ENCODE data around the gene PLAGL1.
"Not testable (repeated sequence)": the region's sequence is repeated elsewhere in the genome, so short reads cannot be mapped to it uniquely, and the experiment has no call there.

PLAGL1 gene

GRCh38 chr6:143939364-143939763, 68.7 kb downstream of the PLAGL1 start:
- Histone ChIP-seq H3K4me1 (ENCODE audit: control insufficient read depth in 1 of 2, insufficient read depth in 2 of 2, low read length in 2 of 2) (no peaks in the 10 kb centered on the region), H3K9ac (ENCODE audit: low read depth in 1 of 2, low read length in 2 of 2) (no peak overlapping the region), H3K27me3 (ENCODE audit: control insufficient read depth in 1 of 2, insufficient read depth in 2 of 2, low read length in 2 of 2) (no peaks in the 10 kb centered on the region), H3K27ac (ENCODE audit: low read depth, low read length) (no peak overlapping the region), H3K36me3 (ENCODE audit: control insufficient read depth in 1 of 2, insufficient read depth in 2 of 2, low read length in 2 of 2) (no peaks in the 10 kb centered on the region), H3K4me3 (ENCODE audit: low read depth in 1 of 2, low read length in 2 of 2) (no peak overlapping the region), H3K9me3 (ENCODE audit: control insufficient read depth in 1 of 2, low read length in 2 of 2) (no peaks in the 10 kb centered on the region)

- Histone ChIP-seq H3K4me3 (ENCODE audit: low read depth in 1 of 2, low read length in 2 of 2) (no peak overlapping the region), H3K4me1 (ENCODE audit: control insufficient read depth in 1 of 2, insufficient read depth in 2 of 2, low read length in 2 of 2) (no peaks in the 10 kb centered on the region), H3K27ac (ENCODE audit: low read depth, low read length) (no peak overlapping the region), H3K27me3 (ENCODE audit: control insufficient read depth in 1 of 2, insufficient read depth in 2 of 2, low read length in 2 of 2) (no peaks in the 10 kb centered on the region), H3K9me3 (ENCODE audit: control insufficient read depth in 1 of 2, low read length in 2 of 2) (no peaks in the 10 kb centered on the region), H3K36me3 (ENCODE audit: control insufficient read depth in 1 of 2, insufficient read depth in 2 of 2, low read length in 2 of 2) (no peaks in the 10 kb centered on the region), H3K9ac (ENCODE audit: low read depth in 1 of 2, low read length in 2 of 2) (no peak overlapping the region)
These were observed 70.4 kb downstream of the PLAGL1 start for GRCh38 chr6:143937668-143937970.

- Histone ChIP-seq H3K27ac (ENCODE audit: low read depth, low read length) (no peak overlapping the region), H3K4me1 (ENCODE audit: control insufficient read depth in 1 of 2, insufficient read depth in 2 of 2, low read length in 2 of 2) (no peaks in the 10 kb centered on the region), H3K36me3 (ENCODE audit: control insufficient read depth in 1 of 2, insufficient read depth in 2 of 2, low read length in 2 of 2) (no peaks in the 10 kb centered on the region), H3K9ac (ENCODE audit: low read depth in 1 of 2, low read length in 2 of 2) (no peak overlapping the region), H3K9me3 (ENCODE audit: control insufficient read depth in 1 of 2, low read length in 2 of 2) (no peaks in the 10 kb centered on the region), H3K27me3 (ENCODE audit: control insufficient read depth in 1 of 2, insufficient read depth in 2 of 2, low read length in 2 of 2) (no peaks in the 10 kb centered on the region), H3K4me3 (ENCODE audit: low read depth in 1 of 2, low read length in 2 of 2) (no peak overlapping the region)
These were observed 71.0 kb downstream of the PLAGL1 start for GRCh38 chr6:143936778-143937667.

GRCh38 chr6:143936347-143936746, 71.7 kb downstream of the PLAGL1 start:
- no peak overlapping the region for H3K27ac ChIP-seq (ENCODE audit: low read depth, low read length)
- no peaks in the 10 kb centered on the region for H3K36me3 ChIP-seq (ENCODE audit: control insufficient read depth in 1 of 2, insufficient read depth in 2 of 2, low read length in 2 of 2)
- H3K4me1 ChIP-seq (ENCODE audit: control insufficient read depth in 1 of 2, insufficient read depth in 2 of 2, low read length in 2 of 2): no peaks in the 10 kb centered on the region
- no peaks in the 10 kb centered on the region for H3K9me3 ChIP-seq (ENCODE audit: control insufficient read depth in 1 of 2, low read length in 2 of 2)
- H3K4me3 ChIP-seq (ENCODE audit: low read depth in 1 of 2, low read length in 2 of 2): no peak overlapping the region
- no peak overlapping the region for H3K9ac ChIP-seq (ENCODE audit: low read depth in 1 of 2, low read length in 2 of 2)
- no peaks in the 10 kb centered on the region for H3K27me3 ChIP-seq (ENCODE audit: control insufficient read depth in 1 of 2, insufficient read depth in 2 of 2, low read length in 2 of 2)

- Histone ChIP-seq H3K9ac (ENCODE audit: low read depth in 1 of 2, low read length in 2 of 2) (no peak overlapping the region), H3K4me1 (ENCODE audit: control insufficient read depth in 1 of 2, insufficient read depth in 2 of 2, low read length in 2 of 2) (no peaks in the 10 kb centered on the region), H3K36me3 (ENCODE audit: control insufficient read depth in 1 of 2, insufficient read depth in 2 of 2, low read length in 2 of 2) (no peaks in the 10 kb centered on the region), H3K27ac (ENCODE audit: low read depth, low read length) (no peak overlapping the region), H3K27me3 (ENCODE audit: control insufficient read depth in 1 of 2, insufficient read depth in 2 of 2, low read length in 2 of 2) (no peaks in the 10 kb centered on the region), H3K9me3 (ENCODE audit: control insufficient read depth in 1 of 2, low read length in 2 of 2) (no peaks in the 10 kb centered on the region), H3K4me3 (ENCODE audit: low read depth in 1 of 2, low read length in 2 of 2) (no peak overlapping the region)
These were observed 73.2 kb downstream of the PLAGL1 start for GRCh38 chr6:143934867-143935266.

- Histone ChIP-seq H3K4me1 (ENCODE audit: control insufficient read depth in 1 of 2, insufficient read depth in 2 of 2, low read length in 2 of 2) (no peaks in the 10 kb centered on the region), H3K9me3 (ENCODE audit: control insufficient read depth in 1 of 2, low read length in 2 of 2) (no peaks in the 10 kb centered on the region), H3K36me3 (ENCODE audit: control insufficient read depth in 1 of 2, insufficient read depth in 2 of 2, low read length in 2 of 2) (no peaks in the 10 kb centered on the region), H3K9ac (ENCODE audit: low read depth in 1 of 2, low read length in 2 of 2) (no peak overlapping the region), H3K4me3 (ENCODE audit: low read depth in 1 of 2, low read length in 2 of 2) (no peak overlapping the region), H3K27ac (ENCODE audit: low read depth, low read length) (no peak overlapping the region), H3K27me3 (ENCODE audit: control insufficient read depth in 1 of 2, insufficient read depth in 2 of 2, low read length in 2 of 2) (no peaks in the 10 kb centered on the region)
These were observed 73.7 kb downstream of the PLAGL1 start for GRCh38 chr6:143934331-143934730.

GRCh38 chr6:143929975-143930374, 78.1 kb downstream of the PLAGL1 start:
- Histone ChIP-seq H3K36me3 (ENCODE audit: control insufficient read depth in 1 of 2, insufficient read depth in 2 of 2, low read length in 2 of 2) (no peaks in the 10 kb centered on the region), H3K9me3 (ENCODE audit: control insufficient read depth in 1 of 2, low read length in 2 of 2) (no peaks in the 10 kb centered on the region), H3K9ac (ENCODE audit: low read depth in 1 of 2, low read length in 2 of 2) (no peak overlapping the region), H3K27me3 (ENCODE audit: control insufficient read depth in 1 of 2, insufficient read depth in 2 of 2, low read length in 2 of 2) (no peaks in the 10 kb centered on the region), H3K4me1 (ENCODE audit: control insufficient read depth in 1 of 2, insufficient read depth in 2 of 2, low read length in 2 of 2) (no peaks in the 10 kb centered on the region), H3K4me3 (ENCODE audit: low read depth in 1 of 2, low read length in 2 of 2) (no peak overlapping the region), H3K27ac (ENCODE audit: low read depth, low read length) (no peak overlapping the region)

- H3K36me3 ChIP-seq (ENCODE audit: control insufficient read depth in 1 of 2, insufficient read depth in 2 of 2, low read length in 2 of 2): no peaks in the 10 kb centered on the region
- no peaks in the 10 kb centered on the region for H3K27me3 ChIP-seq (ENCODE audit: control insufficient read depth in 1 of 2, insufficient read depth in 2 of 2, low read length in 2 of 2)
- H3K4me1 ChIP-seq (ENCODE audit: control insufficient read depth in 1 of 2, insufficient read depth in 2 of 2, low read length in 2 of 2): no peaks in the 10 kb centered on the region
- no peak overlapping the region for H3K4me3 ChIP-seq (ENCODE audit: low read depth in 1 of 2, low read length in 2 of 2)
- H3K9me3 ChIP-seq (ENCODE audit: control insufficient read depth in 1 of 2, low read length in 2 of 2): no peaks in the 10 kb centered on the region
- H3K27ac ChIP-seq (ENCODE audit: low read depth, low read length): no peak overlapping the region
- no peak overlapping the region for H3K9ac ChIP-seq (ENCODE audit: low read depth in 1 of 2, low read length in 2 of 2)
These were observed 79.2 kb downstream of the PLAGL1 start for GRCh38 chr6:143928853-143929252.

- H3K9me3 ChIP-seq (ENCODE audit: control insufficient read depth in 1 of 2, low read length in 2 of 2); H3K9ac ChIP-seq (ENCODE audit: low read depth in 1 of 2, low read length in 2 of 2); H3K27ac ChIP-seq (ENCODE audit: low read depth, low read length); H3K4me1 ChIP-seq (ENCODE audit: control insufficient read depth in 1 of 2, insufficient read depth in 2 of 2, low read length in 2 of 2); H3K27me3 ChIP-seq (ENCODE audit: control insufficient read depth in 1 of 2, insufficient read depth in 2 of 2, low read length in 2 of 2); H3K4me3 ChIP-seq (ENCODE audit: low read depth in 1 of 2, low read length in 2 of 2); H3K36me3 ChIP-seq (ENCODE audit: control insufficient read depth in 1 of 2, insufficient read depth in 2 of 2, low read length in 2 of 2): not testable (repeated sequence)
These were observed 91.0 kb downstream of the PLAGL1 start for GRCh38 chr6:143917026-143917425.

GRCh38 chr6:143912671-143913070, 95.4 kb downstream of the PLAGL1 start:
- H3K4me1 ChIP-seq (ENCODE audit: control insufficient read depth in 1 of 2, insufficient read depth in 2 of 2, low read length in 2 of 2): no peaks in the 10 kb centered on the region
- H3K36me3 ChIP-seq (ENCODE audit: control insufficient read depth in 1 of 2, insufficient read depth in 2 of 2, low read length in 2 of 2): no peaks in the 10 kb centered on the region
- H3K9ac ChIP-seq (ENCODE audit: low read depth in 1 of 2, low read length in 2 of 2): no peak overlapping the region

More at GRCh38 chr6:143912671-143913070, 95.4 kb downstream of the PLAGL1 start:
- Histone ChIP-seq H3K4me3 (ENCODE audit: low read depth in 1 of 2, low read length in 2 of 2) (no peak overlapping the region), H3K9me3 (ENCODE audit: control insufficient read depth in 1 of 2, low read length in 2 of 2) (no peaks in the 10 kb centered on the region), H3K27me3 (ENCODE audit: control insufficient read depth in 1 of 2, insufficient read depth in 2 of 2, low read length in 2 of 2) (no peaks in the 10 kb centered on the region), H3K27ac (ENCODE audit: low read depth, low read length) (no peak overlapping the region)

Data from duodenal mucosa (tissue), 2 donors.